HG03520 (cell line): Measurements from ENCODE around the gene FAM200A.
"Not testable (repeated sequence)": the region's sequence is repeated elsewhere in the genome, so short reads cannot be mapped to it uniquely, and the experiment has no call there.

Experiments
- ATAC-seq: cut with Tn5 transposase; IDR thresholded peaks from one replicate; pipeline ENCODE4 v1.9.1; 2021; ENCODE audit warnings: mild to moderate bottlenecking, moderate library complexity; ENCODE audit not compliant: unreplicated experiment

FAM200A gene

GRCh38 chr7:99551767-99552463, at the start of gene FAM200A:
Gene FAM200A (minus strand): TSS chr7:99552114. CDS start chr7:99548407, 3,707 bp downstream.
- ATAC-seq, result peak; percentile 82

DNA sequence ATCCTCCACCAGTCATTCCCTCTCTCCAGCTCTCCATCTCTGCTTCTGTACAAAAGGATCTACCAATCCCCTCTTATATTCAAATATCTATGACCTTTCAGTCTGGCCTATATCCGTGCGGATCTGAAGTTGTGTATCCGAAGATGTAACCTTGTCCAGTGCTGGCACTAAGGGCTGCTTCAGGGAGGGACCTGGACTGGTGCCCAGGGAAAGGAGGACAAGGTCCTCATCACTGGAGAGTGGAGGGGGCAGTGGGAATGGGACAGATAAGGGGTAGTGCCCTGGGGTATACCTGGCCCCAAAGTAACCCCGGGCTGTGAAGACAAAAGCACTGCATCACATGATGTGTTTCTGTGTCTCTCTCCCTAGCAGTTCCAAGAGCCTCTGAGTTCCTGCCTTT, 47.9 kb upstream of the FAM200A start:
- ATAC-seq, result no peak

- no peak for ATAC-seq
These were observed 46.0 kb upstream of the FAM200A start, which contains the start of gene TMEM225B for GRCh38 chr7:99597762-99598501. Gene TMEM225B (plus strand): TSS chr7:99598267. CDS start chr7:99604389, 6,122 bp downstream.

DNA sequence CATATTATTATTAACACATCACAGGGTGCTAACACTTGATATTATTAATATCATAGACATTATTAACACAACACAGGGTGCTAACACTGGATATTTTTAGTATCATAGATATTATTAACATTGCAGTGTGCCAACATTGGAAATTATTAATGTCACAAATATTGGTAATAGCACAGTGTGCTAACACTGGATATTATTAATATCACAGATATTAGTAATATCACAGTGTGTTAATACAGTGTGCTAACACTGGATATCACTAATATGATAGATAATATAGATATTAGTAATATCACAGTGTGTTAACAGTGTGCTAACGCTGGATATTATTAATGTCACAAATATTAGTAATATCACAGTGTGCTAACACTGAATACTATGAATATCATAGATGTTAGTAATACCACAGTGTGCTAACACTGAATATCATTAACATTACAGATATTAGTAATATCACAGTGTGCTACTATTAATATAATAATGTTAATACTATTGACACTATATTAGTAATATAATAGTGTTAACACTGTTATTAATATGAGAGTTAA, 44.6 kb upstream of the FAM200A start:
- no peak for ATAC-seq

GRCh38 chr7:99594948-99595745, 43.2 kb upstream of the FAM200A start:
- no peak for ATAC-seq

DNA sequence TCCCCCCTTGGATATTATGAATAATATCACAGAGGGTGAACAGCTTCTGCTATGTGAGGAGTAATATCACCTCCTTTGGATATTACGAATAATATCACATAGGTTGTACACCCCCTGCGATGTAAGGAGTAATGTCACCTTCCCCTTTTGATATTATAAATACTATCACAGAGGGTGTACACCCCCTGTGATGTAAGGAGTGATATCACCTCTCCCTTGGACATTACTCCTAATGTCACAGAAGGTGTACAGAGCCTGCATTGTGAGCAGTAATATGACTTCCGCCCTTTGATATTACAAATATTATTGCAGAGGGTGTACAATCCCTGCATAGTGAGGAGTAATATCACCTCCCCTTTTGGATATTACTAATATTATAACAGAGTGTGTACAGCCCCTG, 37.0 kb upstream of the FAM200A start:
- no peak for ATAC-seq

- not testable (repeated sequence) for ATAC-seq
These were observed 28.9 kb upstream of the FAM200A start for GRCh38 chr7:99580778-99581332.

- no peak for ATAC-seq
These were observed 28.3 kb upstream of the FAM200A start for GRCh38 chr7:99579956-99580777.

GRCh38 chr7:99579281-99579955, 27.5 kb upstream of the FAM200A start:
- no peak for ATAC-seq

GRCh38 chr7:99576251-99576650, 24.3 kb upstream of the FAM200A start:
- ATAC-seq, result no peak

DNA sequence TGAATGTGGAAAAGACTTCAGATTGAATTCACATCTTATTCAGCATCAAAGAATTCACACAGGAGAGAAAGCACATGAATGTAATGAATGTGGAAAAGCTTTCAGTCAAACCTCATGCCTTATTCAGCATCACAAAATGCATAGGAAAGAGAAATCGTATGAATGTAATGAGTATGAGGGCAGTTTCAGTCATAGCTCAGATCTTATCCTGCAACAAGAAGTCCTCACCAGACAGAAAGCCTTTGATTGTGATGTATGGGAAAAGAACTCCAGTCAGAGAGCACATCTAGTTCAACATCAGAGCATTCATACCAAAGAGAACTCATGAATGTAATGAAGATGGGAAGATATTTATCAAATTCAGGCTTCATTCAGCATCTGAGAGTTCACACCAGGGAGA, 21.3 kb upstream of the FAM200A start:
- no peak for ATAC-seq

DNA sequence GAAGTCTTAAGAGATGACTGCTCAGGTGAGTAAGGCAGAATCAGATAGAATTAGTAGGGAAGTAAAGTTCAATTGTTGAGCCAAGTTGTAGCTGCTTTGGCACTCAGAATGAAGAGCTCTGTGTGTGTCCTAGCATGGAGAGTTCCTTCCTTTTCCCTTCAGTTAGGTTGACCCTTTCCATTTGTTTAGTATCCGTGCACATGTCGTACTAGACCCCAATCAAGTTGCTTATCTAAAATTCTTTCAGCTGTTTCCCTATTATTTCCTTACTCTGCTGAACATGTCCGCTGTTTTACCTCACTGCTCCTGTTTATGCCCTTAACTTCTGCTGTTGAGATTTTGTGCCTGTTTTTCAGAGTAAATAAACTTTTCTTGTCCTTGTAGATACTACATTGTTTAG, 19.9 kb upstream of the FAM200A start:
- ATAC-seq, result no peak

DNA sequence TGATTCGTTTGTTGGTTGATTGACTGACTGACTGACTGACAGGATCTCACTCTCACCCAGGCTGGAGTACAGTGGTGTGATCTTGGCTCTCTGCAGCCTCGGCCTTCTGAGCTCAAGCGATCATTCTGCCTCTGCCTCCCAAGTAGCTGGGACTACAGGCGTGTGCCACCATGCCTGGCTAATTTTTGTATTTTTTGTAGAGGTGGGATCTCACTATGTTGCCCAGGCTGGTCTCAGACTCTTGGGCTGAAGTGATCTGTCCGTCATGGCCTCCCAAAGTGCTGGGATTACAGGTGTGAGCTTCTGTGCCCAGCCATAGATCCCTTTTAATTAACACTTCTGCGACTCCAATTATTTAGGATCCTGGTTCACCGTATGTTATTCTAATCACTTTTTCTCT, 16.9 kb upstream of the FAM200A start:
- not testable (repeated sequence) for ATAC-seq

DNA sequence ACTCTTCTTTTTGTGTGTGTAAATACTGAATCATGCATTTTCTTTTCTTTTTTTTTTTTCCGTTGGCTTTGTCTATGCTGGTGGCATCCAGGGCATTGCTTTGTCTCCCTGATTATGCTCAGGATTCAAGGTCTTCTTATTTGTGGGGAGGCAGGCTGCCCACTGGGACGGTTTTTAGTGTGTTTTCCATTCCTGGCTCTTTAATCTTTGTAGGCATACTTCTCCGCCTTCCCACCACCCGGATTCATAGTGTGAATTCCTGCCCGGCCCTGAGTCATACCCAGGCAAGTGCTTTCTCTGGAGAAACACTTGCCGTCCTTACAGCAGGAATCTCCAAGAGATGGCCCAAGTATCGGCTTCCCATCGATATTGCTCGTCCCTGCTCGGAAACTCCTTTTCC, 11.7 kb upstream of the FAM200A start:
- no peak for ATAC-seq

- ATAC-seq, result no peak
These were observed 10.9 kb upstream of the FAM200A start for GRCh38 chr7:99562832-99563231.

DNA sequence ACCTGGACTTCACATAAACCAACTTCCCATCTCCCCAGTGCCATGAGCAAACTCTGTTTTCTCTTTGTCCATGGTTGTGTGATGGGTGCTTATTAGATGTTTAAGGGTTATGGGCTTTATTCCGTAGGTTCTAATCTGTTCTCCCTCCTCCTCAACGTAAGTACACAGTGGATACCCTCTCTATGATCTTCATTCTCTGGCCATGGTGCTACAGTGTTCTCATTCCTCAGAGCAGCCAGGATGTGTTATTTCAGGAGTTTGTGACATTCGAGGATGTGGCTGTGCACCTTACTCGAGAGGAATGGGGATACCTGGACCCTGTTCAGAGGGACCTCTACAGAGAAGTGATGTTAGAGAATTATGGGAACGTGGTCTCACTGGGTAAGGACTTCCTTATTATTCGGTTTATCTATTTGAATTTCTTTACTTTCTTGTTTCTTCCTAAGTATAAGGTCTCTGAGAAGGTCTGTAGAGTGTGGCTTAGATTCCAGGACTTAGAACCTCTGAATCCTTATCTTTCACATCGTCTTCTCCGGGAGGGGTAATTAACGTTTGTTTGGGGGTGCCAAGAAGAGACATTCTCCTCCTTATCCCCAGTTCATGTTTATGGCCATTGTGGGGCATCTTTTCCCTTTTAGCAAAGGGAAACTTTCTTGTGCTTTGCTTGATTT, 10.3 kb upstream of the FAM200A start:
- no peak for ATAC-seq

GRCh38 chr7:99561737-99562051, 9.8 kb upstream of the FAM200A start:
- ATAC-seq, result no peak

DNA sequence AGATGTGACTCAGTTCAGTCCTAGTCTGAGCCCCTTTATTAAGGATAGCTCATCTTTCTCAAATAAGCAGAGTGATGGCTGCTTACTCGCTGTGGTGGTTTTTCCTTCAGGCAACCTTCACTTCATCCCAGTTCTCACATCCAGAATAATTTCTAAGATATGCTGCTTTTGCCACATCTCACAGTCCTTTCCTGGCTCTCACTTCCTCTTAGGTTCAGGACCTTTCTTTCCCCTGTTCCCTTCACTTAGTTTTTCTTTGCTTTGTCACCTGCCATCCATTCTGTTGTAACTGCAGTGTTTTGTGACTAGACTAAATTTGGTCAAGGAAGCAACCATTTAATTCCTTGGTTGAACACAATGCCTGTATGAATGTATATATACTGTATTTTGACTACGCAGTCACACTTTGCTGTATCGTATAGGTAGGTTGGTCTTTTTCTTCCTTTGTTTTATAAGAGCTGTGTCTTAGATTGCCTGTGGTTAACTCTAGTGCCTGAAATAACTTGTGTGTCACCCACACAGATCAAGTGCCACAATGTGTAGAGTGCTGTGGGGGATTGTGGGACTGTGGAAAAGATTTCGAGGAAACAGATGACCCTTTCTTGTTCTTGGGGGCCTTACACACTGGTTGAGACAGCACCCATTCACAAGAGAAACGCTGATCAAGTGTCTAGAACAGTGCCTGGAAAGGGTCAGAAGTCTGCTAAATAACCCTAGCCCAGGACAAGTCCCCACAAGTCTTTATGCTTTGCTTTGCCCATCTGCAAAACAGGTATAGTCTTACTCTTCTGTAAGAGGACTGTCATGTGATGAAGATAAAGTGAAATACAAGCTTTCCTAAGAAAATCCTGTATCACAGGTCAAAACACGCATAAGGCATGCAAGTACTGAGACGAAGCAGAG, 9.2 kb upstream of the FAM200A start:
- no peak for ATAC-seq
